Measurements from ENCODE around the gene FOXI1. TPM values are rescaled to one million over a fixed set of nuclear protein-coding genes. Genes with fewer than 3 reads are reported as not detected.

FOXI1 gene
- total and polyA plus RNA-seq, 11 donors, result not detected

DNA sequence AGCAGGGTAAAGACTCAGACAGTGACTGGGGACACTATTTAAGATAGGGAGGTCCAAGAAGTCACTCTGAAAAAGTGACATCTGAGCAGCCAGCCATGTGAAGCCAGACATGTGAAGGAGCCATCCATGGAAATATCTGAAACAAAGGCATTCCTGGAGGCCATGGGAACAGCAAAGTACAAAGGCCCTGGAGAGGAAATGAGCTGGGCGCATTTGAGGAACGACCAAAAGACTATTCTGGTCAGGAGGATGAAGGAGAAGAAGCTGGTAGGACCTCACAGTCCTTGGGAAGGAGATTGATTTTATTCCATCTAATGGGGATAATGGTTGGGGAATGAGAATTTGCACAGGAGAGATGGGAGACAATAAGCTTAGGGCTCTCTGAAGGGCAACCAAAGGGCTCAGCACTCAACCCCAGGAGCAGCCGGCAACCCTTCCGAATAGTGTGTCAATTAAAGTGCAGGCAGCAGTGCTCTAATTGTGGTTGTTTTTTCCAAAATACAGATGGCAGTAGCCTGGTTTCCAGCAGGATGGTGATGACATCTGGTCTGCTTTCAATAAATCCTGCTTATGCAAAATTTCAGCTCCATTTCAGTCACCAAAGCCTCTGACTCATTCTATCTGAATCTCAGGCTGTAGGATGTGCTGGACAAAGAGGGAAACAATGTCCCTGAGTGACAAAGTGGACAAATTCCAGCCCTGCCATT lies 26.7 kb downstream of the FOXI1 start:
- no peak for TF ChIP-seq POLR2A (IDR thresholded peaks at IDR 0.05)
- TF ChIP-seq, protein P1, sequence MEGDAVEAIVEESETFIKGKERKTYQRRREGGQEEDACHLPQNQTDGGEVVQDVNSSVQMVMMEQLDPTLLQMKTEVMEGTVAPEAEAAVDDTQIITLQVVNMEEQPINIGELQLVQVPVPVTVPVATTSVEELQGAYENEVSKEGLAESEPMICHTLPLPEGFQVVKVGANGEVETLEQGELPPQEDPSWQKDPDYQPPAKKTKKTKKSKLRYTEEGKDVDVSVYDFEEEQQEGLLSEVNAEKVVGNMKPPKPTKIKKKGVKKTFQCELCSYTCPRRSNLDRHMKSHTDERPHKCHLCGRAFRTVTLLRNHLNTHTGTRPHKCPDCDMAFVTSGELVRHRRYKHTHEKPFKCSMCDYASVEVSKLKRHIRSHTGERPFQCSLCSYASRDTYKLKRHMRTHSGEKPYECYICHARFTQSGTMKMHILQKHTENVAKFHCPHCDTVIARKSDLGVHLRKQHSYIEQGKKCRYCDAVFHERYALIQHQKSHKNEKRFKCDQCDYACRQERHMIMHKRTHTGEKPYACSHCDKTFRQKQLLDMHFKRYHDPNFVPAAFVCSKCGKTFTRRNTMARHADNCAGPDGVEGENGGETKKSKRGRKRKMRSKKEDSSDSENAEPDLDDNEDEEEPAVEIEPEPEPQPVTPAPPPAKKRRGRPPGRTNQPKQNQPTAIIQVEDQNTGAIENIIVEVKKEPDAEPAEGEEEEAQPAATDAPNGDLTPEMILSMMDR (IDR thresholded peaks at IDR 0.05), result no peak
- H3K4me3 ChIP-seq, result no peak overlapping the region
- WGBS, 4 donors, result 60 to 71% (median 66%) methylated on average over 4 of the region's 4 CpGs
- H3K4me1 ChIP-seq, result peaks cover 0 to 3% (median 0%) of the 10 kb centered on the region in 12 donors
- H3K9me3 ChIP-seq, result peaks cover 0 to 8% (median 0%) of the 10 kb centered on the region in 12 donors
- no peak for DNase-seq
- intact Hi-C loops (cut with DNase I), result no loop called here
- no peak for ATAC-seq
- no peak overlapping the region for H3K27ac ChIP-seq
- no peaks in the 10 kb centered on the region for H3K36me3 ChIP-seq
- no peaks in the 10 kb centered on the region for H3K27me3 ChIP-seq

- WGBS, 4 donors, result 62 to 89% (median 81%) methylated on average over 3 of the region's 3 CpGs
These were observed 27.3 kb downstream of the FOXI1 start for GRCh38 chr5:170132976-170133448.

GRCh38 chr5:170135796-170136490 lies 30.2 kb downstream of the FOXI1 start:
- no peak for TF ChIP-seq POLR2A (IDR thresholded peaks at IDR 0.05)
- TF ChIP-seq, protein P1 (IDR thresholded peaks at IDR 0.05), result no peak
- H3K36me3 ChIP-seq, result no peaks in the 10 kb centered on the region
- intact Hi-C loops (cut with DNase I), result no loop called here
- H3K27ac ChIP-seq, result no peak overlapping the region
- DNase-seq (no peak), ATAC-seq (no peak)
- WGBS, 4 donors, result 59 to 67% (median 65%) methylated on average over 4 of the region's 4 CpGs
- peaks cover 0 to 3% (median 0%) of the 10 kb centered on the region in 12 donors for H3K4me1 ChIP-seq
- H3K27me3 ChIP-seq, result no peaks in the 10 kb centered on the region
- peaks cover 0 to 8% (median 0%) of the 10 kb centered on the region in 12 donors for H3K9me3 ChIP-seq
- H3K4me3 ChIP-seq, result no peak overlapping the region

More at GRCh38 chr5:170132976-170133448, 27.3 kb downstream of the FOXI1 start:
- H3K27ac ChIP-seq, result no peak overlapping the region
- TF ChIP-seq POLR2A (IDR thresholded peaks at IDR 0.05), result no peak
- TF ChIP-seq, protein P1 (IDR thresholded peaks at IDR 0.05), result no peak
- H3K9me3 ChIP-seq, result peaks cover 0 to 8% (median 0%) of the 10 kb centered on the region in 12 donors
- intact Hi-C loops (cut with DNase I), result no loop called here
- H3K4me3 ChIP-seq, result no peak overlapping the region
- H3K36me3 ChIP-seq, result no peaks in the 10 kb centered on the region
- H3K27me3 ChIP-seq, result no peaks in the 10 kb centered on the region
- no peak for ATAC-seq
- DNase-seq, result no peak
- peaks cover 0 to 3% (median 0%) of the 10 kb centered on the region in 12 donors for H3K4me1 ChIP-seq

DNA sequence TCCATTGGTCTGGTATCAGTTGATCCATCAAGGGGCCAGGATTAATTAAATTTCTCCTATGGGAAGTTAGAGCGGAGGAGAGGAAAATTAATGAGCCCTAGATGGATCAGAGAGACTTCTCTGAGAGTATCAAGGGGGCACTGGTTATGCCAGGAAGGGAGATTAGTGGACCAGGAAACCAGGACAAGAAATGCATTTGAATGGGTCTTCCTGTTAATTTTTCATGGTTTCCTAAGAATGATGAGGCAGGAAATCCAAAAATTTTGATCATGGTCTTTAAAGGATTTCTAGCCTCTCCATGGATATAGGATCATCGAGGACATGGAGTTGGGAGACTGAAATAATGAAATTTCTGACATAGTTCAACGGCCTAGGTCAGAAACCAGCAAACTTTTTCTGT lies 30.8 kb downstream of the FOXI1 start:
- Histone ChIP-seq H3K36me3 (no peaks in the 10 kb centered on the region), H3K4me3 (no peak overlapping the region), H3K27ac (no peak overlapping the region), H3K27me3 (no peaks in the 10 kb centered on the region), H3K4me1 (peaks cover 0 to 3% (median 0%) of the 10 kb centered on the region in 12 donors), H3K9me3 (peaks cover 0 to 5% (median 0%) of the 10 kb centered on the region in 12 donors)
- intact Hi-C loops (cut with DNase I), result no loop called here
- TF ChIP-seq POLR2A (IDR thresholded peaks at IDR 0.05), result no peak
- TF ChIP-seq, protein P1 (IDR thresholded peaks at IDR 0.05), result no peak
- ATAC-seq (no peak), DNase-seq (no peak)
- 62 to 70% (median 64%) methylated on average over 3 of the region's 3 CpGs for WGBS, 4 donors

All from heart left ventricle (tissue), 16 donors.